ENCODE measurements around the gene DDX51.

The DDX51 gene

GRCh38 chr12:132095520-132096409, 48.4 kb downstream of the DDX51 start:
- DNase-seq (ENCODE audit: insufficient read length, low spot score) (no peak), FAIRE-seq (no peak)

DNA sequence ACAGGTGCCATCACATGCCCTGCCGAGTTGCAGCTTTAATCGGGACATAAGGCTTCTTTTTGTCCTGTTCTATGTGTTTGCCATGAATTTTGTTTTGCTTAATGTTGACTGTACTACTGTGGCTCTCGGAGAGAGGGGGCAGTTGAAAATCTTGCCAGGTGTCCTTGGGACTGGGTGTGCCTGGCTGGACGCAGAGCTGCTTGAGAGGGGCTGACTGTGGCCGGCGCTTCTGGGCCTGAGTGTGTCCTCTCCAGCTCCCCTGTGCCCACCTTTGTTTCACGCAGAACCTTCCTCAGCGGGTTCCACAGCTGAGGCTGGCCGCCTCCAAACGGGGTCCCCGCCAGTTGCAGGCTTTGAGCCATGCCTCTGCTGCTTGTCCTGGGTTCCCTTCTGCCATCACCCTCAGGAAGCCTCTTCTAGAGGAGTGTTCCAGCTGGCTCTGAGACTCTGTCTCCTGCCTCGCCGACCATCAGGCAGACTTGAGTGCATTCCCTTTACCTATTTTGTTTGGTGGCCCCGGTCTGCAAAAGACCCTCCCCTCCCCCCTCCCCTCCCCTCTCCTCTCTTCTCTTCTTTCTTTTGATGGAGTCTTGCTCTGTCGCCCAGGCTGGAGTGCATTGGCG, 49.7 kb downstream of the DDX51 start:
- DNase-seq (ENCODE audit: insufficient read length, low spot score) (no peak), FAIRE-seq (no peak)

DNA sequence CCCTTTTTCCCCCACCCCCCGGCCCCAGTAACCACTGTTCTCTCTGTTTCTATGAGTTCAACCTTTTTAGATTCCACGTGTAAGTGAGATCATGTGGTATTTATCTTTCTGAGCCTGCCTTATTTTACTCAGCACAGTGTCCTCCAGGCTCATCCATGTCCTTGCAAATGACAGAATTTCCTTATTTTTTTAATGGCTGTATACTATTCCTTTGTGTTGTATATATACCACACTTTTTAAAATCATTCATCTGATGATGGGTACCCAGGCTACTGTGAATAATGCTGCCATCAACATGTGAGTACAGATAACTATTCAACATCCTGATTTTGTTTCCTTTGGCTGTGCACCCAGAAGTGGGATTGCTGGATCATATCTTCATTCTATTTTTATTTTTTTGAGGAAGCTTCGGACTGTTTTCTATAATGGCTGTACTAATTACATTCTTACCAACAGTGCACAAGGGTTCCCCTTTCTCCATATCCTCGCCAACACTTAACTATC, 54.7 kb downstream of the DDX51 start:
- FAIRE-seq (no peak), DNase-seq (ENCODE audit: insufficient read length, low spot score) (no peak)

All from HTR-8/SVneo (cell line).